ENCODE measurements around the gene ALK.

Gene ALK

GRCh38 chr2:29573612-29574011 is 347.8 kb downstream of the ALK start:
- no peak for DNase-seq (ENCODE audit: low read depth)

- DNase-seq (ENCODE audit: low read depth): no peak
Observed at GRCh38 chr2:29573147-29573546, 348.2 kb downstream of the ALK start.

GRCh38 chr2:29570539-29570938 is 350.8 kb downstream of the ALK start:
- no peak for DNase-seq (ENCODE audit: low read depth)

- no peak for DNase-seq (ENCODE audit: low read depth)
Observed at GRCh38 chr2:29567906-29568520, 353.4 kb downstream of the ALK start.

- no peak for DNase-seq (ENCODE audit: low read depth)
Observed at GRCh38 chr2:29563697-29564096, 357.7 kb downstream of the ALK start.

- DNase-seq (ENCODE audit: low read depth): peak; percentile 16
Observed at GRCh38 chr2:29562896-29563295, 358.5 kb downstream of the ALK start.

GRCh38 chr2:29562319-29562718 is 359.1 kb downstream of the ALK start:
- DNase-seq (ENCODE audit: low read depth): peak; percentile 4

GRCh38 chr2:29561628-29562027 is 359.8 kb downstream of the ALK start:
- no peak for DNase-seq (ENCODE audit: low read depth)

GRCh38 chr2:29561181-29561580 is 360.2 kb downstream of the ALK start:
- no peak for DNase-seq (ENCODE audit: low read depth)

GRCh38 chr2:29560566-29560965 is 360.8 kb downstream of the ALK start:
- DNase-seq (ENCODE audit: low read depth): no peak

- no peak for DNase-seq (ENCODE audit: low read depth)
Observed at GRCh38 chr2:29560030-29560429, 361.4 kb downstream of the ALK start.

- DNase-seq (ENCODE audit: low read depth): no peak
Observed at GRCh38 chr2:29559578-29559977, 361.8 kb downstream of the ALK start.

GRCh38 chr2:29558097-29558496 is 363.3 kb downstream of the ALK start:
- no peak for DNase-seq (ENCODE audit: low read depth)

GRCh38 chr2:29557268-29557667 is 364.1 kb downstream of the ALK start:
- no peak for DNase-seq (ENCODE audit: low read depth)

- DNase-seq (ENCODE audit: low read depth): no peak
Observed at GRCh38 chr2:29549069-29549380, 372.4 kb downstream of the ALK start.

- no peak for DNase-seq (ENCODE audit: low read depth)
Observed at GRCh38 chr2:29544917-29545316, 376.5 kb downstream of the ALK start.

GRCh38 chr2:29544031-29544430 is 377.4 kb downstream of the ALK start:
- DNase-seq (ENCODE audit: low read depth): no peak

- DNase-seq (ENCODE audit: low read depth): no peak
Observed at GRCh38 chr2:29535188-29535587, 386.2 kb downstream of the ALK start.

- no peak for DNase-seq (ENCODE audit: low read depth)
Observed at GRCh38 chr2:29532436-29532835, 388.9 kb downstream of the ALK start.

- no peak for DNase-seq (ENCODE audit: low read depth)
Observed at GRCh38 chr2:29531626-29532025, 389.8 kb downstream of the ALK start.

- DNase-seq (ENCODE audit: low read depth): peak; percentile 8
Observed at GRCh38 chr2:29530281-29530680, 391.1 kb downstream of the ALK start.

GRCh38 chr2:29528891-29529520 is 392.4 kb downstream of the ALK start:
- peak; percentile 74 for DNase-seq (ENCODE audit: low read depth)

GRCh38 chr2:29528371-29528770 is 393.0 kb downstream of the ALK start:
- DNase-seq (ENCODE audit: low read depth): no peak

- DNase-seq (ENCODE audit: low read depth): no peak
Observed at GRCh38 chr2:29527947-29528346, 393.4 kb downstream of the ALK start.

Measured in EH (cell line).